HL-60 (cell line): ENCODE results near the gene KRT28.

Source experiments
- DNase-seq, 2 experiments: peaks; one replicate each; pipeline ENCODE4 v3.0.0-alpha.2; 2010 to 2020; ENCODE audit warnings: low read depth in 1 of 2, low spot score in 1 of 2
- H3K27ac ChIP-seq: fragments of 250-450 bp; sonication (Bioruptor Pico); replicated peaks from 2 replicates; pipeline ENCODE4 v1.5.1; 2020; ENCODE audit warnings: mild to moderate bottlenecking, moderate library complexity
- H3K27me3 ChIP-seq: fragments of 250-450 bp; sonication (Bioruptor Pico); 2 replicates; pipeline ENCODE4 v1.5.1; 2021; ENCODE audit warnings: mild to moderate bottlenecking, moderate library complexity; ENCODE audit not compliant: insufficient read depth, poor library complexity, severe bottlenecking
- H3K4me3 ChIP-seq: replicated peaks from 2 replicates; pipeline ENCODE4 v1.5.1; 2011; ENCODE audit warnings: mild to moderate bottlenecking, control low read depth, low read length; ENCODE audit not compliant: insufficient read depth
- CTCF ChIP-seq: IDR thresholded peaks from one replicate; pipeline ENCODE4 v1.5.1; 2011; ENCODE audit warnings: low read length, control low read depth, inconsistent platforms; ENCODE audit not compliant: insufficient read depth
- GABPA ChIP-seq: IDR thresholded peaks from 2 replicates; pipeline ENCODE4 v1.6.1; 2012; ENCODE audit warnings: low read depth
- POLR2AphosphoS5 ChIP-seq: IDR thresholded peaks from 2 replicates; pipeline ENCODE4 v1.6.1; 2012; ENCODE audit warnings: low read depth
- REST ChIP-seq: IDR thresholded peaks from 2 replicates; pipeline ENCODE4 v1.6.1; 2012; ENCODE audit warnings: low read depth; ENCODE audit not compliant: insufficient replicate concordance
- SPI1 ChIP-seq: IDR thresholded peaks from 2 replicates; pipeline ENCODE4 v1.6.1; 2012; ENCODE audit warnings: low read depth, mild to moderate bottlenecking, borderline replicate concordance

The KRT28 gene

GRCh38 chr17:40836020-40836419 lies 36.3 kb upstream of the KRT28 start:
- no peaks in the 10 kb centered on the region for H3K27me3 ChIP-seq

GRCh38 chr17:40833882-40834281 lies 34.1 kb upstream of the KRT28 start:
- no peak for DNase-seq
- no peaks in the 10 kb centered on the region for H3K27me3 ChIP-seq
- no peak for TF ChIP-seq GABPA
- no peak overlapping the region for H3K27ac ChIP-seq
- H3K4me3 ChIP-seq, result no peak overlapping the region

More at GRCh38 chr17:40836020-40836419, 36.3 kb upstream of the KRT28 start:
- no peak for TF ChIP-seq REST
- no peak for TF ChIP-seq CTCF
- TF ChIP-seq GABPA, result no peak
- TF ChIP-seq SPI1, result no peak
- no peak for TF ChIP-seq POLR2AphosphoS5
- no peak for DNase-seq
- H3K4me3 ChIP-seq, result no peak overlapping the region
- no peak overlapping the region for H3K27ac ChIP-seq

GRCh38 chr17:40832840-40833239 lies 33.1 kb upstream of the KRT28 start:
- TF ChIP-seq POLR2AphosphoS5 (no peak), SPI1 (no peak), CTCF (no peak)
- no peak overlapping the region for H3K4me3 ChIP-seq
- no peaks in the 10 kb centered on the region for H3K27me3 ChIP-seq
- no peak for DNase-seq
- no peak overlapping the region for H3K27ac ChIP-seq

- no peak overlapping the region for H3K4me3 ChIP-seq
- no peak for DNase-seq
- H3K27me3 ChIP-seq, result no peaks in the 10 kb centered on the region
- H3K27ac ChIP-seq, result no peak overlapping the region
- TF ChIP-seq CTCF (no peak), REST (no peak), POLR2AphosphoS5 (no peak), GABPA (no peak), SPI1 (no peak)
Measured at GRCh38 chr17:40830085-40830776, 30.5 kb upstream of the KRT28 start.
